ENCODE data around the gene GRK4. TPM values are rescaled to one million over a fixed set of nuclear protein-coding genes. Genes with fewer than 3 reads are reported as not detected.
A peak's percentile ranks its signal among the peaks of the same experiment; 100 is the strongest.

Gene GRK4
- total and polyA plus RNA-seq, 2 of the 8 experiments (the other 6 are each of a cell fraction or from before 2014, with no cell fraction given), result 0.77 to 1.8 TPM

GRCh38 chr4:2923141-2923551, 40.2 kb upstream of the GRK4 start:
- Histone ChIP-seq H3K14ac (ENCODE audit: insufficient read length) (no peak overlapping the region), H4K8ac (ENCODE audit: extremely low read depth, insufficient read depth, low read length) (no peak overlapping the region), H3K23ac (ENCODE audit: insufficient read length) (no peak overlapping the region), H3K27me3 (replicated peaks in 1 of 4; ENCODE audit: control insufficient read depth in 3 of 4, extremely low read depth in 1 of 4, insufficient read depth in 3 of 4, low read length in 3 of 4) (no peaks in the 10 kb centered on the region), H2BK15ac (ENCODE audit: low read length) (peak overlapping the region; percentile 88; the same call in 1 of the 2 replicates), H2BK20ac (ENCODE audit: low read length) (peak overlapping the region; percentile 80; the same call in 1 of the 2 replicates), H4K91ac (replicated peaks; ENCODE audit: insufficient read length, low read length) (no peak overlapping the region), H2BK120ac (replicated peaks; ENCODE audit: low read depth, low read length) (peak overlapping the region; percentile 69), H3K9ac (replicated peaks in 1 of 4; ENCODE audit: extremely low read depth in 1 of 4, low read depth in 3 of 4, low read length in 3 of 4) (no peak overlapping the region), H3K4ac (replicated peaks; ENCODE audit: insufficient read length, low read depth, low read length) (no peak overlapping the region), H3K79me2 (ENCODE audit: control insufficient read depth in 1 of 2, insufficient read depth in 2 of 2, low read length in 2 of 2) (no peaks in the 10 kb centered on the region; a peak in 2 of 4 replicates), H3K23me2 (ENCODE audit: low read depth, low read length) (no peaks in the 10 kb centered on the region), H4K20me1 (replicated peaks in 1 of 2; ENCODE audit: control insufficient read depth in 1 of 2, insufficient read depth in 2 of 2, low read length in 2 of 2) (peaks cover 0 to 2% of the 10 kb centered on the region in 2 experiments), H3K56ac (replicated peaks; ENCODE audit: insufficient read length, low read depth, low read length) (peak overlapping the region; percentile 10), H3K4me3 (ENCODE audit: extremely low read depth in 1 of 4, insufficient read depth in 2 of 4, low read depth in 3 of 4, low read length in 4 of 4) (no peak overlapping the region; a peak in 1 of 8 replicates), H3K4me1 (replicated peaks in 1 of 4; ENCODE audit: control insufficient read depth in 3 of 4, insufficient read depth in 4 of 4, low read length in 3 of 4) (peaks cover 3 to 14% (median 8%) of the 10 kb centered on the region in 4 experiments; a peak in 6 of 7 replicates), H3K27ac (ENCODE audit: low read depth, low read length) (peak overlapping the region; percentile 49; the same call in 1 of the 2 replicates), H3K4me2 (ENCODE audit: insufficient read depth in 1 of 2, low read depth in 2 of 2, low read length in 2 of 2) (peak overlapping the region; percentile 2 to 37; a peak in 2 of 4 replicates), H4K5ac (ENCODE audit: insufficient read length, low read depth, low read length) (no peak overlapping the region), H2AK5ac (ENCODE audit: low read depth, low read length) (peak overlapping the region; percentile 92), H2AFZ (ENCODE audit: low read length) (no peak overlapping the region), H3K79me1 (ENCODE audit: low read depth, low read length) (no peaks in the 10 kb centered on the region; the same call in none of the 2 replicates), H3K36me3 (ENCODE audit: control insufficient read depth in 2 of 4, insufficient read depth in 4 of 4, low read length in 3 of 4) (peaks cover 0 to 33% (median 5%) of the 10 kb centered on the region in 4 experiments; a peak in 6 of 8 replicates), H3K18ac (ENCODE audit: extremely low read depth, low read length) (peak overlapping the region; percentile 71; the same call in 1 of the 2 replicates), H2BK12ac (ENCODE audit: low read depth, low read length) (peak overlapping the region; percentile 97), H3K9me3 (ENCODE audit: insufficient read depth in 2 of 2, low read depth in 1 of 2, low read length in 1 of 2) (peaks cover 0 to 8% of the 10 kb centered on the region in 2 experiments; a peak in 1 of 4 replicates), H2BK5ac (ENCODE audit: low read depth, low read length) (peak overlapping the region; percentile 84; the same call in 1 of the 2 replicates)
- ChIA-PET CTCF (ENCODE audit: partially characterized antibody) (interaction anchor here (0.8 to 3.7 kb wide), 6 partner anchors 10 to 159 kb away, joined by 3 to 13 read pairs (median 4); no protein-coding TSS in a partner anchor), POLR2A (ENCODE audit: partially characterized antibody) (interaction anchor here (0.7 to 5.7 kb wide), 9 partner anchors 8 to 167 kb away, joined by 3 to 45 read pairs (median 4); partner anchors contain the start of genes ADD1 and TNIP2)
- WGBS, 2 experiments (ENCODE audit: extremely low coverage in 1 of 2, insufficient coverage in 1 of 2, insufficient read length in 1 of 2, insufficient replicate concordance in 2 of 2, low coverage in 1 of 2, low lambda C conversion rate in 2 of 2, missing lambda C conversion rate in 1 of 2), result 89% methylated on average over 10 of the region's 10 CpGs; no CpG with 5 or more reads in 1 of the 2 experiments
- DNase-seq (ENCODE audit: low read depth in 1 of 2, low spot score in 2 of 2) (no peak), FAIRE-seq (no peak)
- TF ChIP-seq CHD1 (IDR thresholded peaks at IDR 0.05; ENCODE audit: low read depth, low read length) (no peak), FOSL1 (IDR thresholded peaks at IDR 0.05; ENCODE audit: insufficient read depth, low read depth, low read length) (no peak), TCF12 (IDR thresholded peaks at IDR 0.05; ENCODE audit: low read depth, low read length) (no peak)
